ENCODE measurements around the gene MFSD2B. TPM values are rescaled to one million over a fixed set of nuclear protein-coding genes. Genes with fewer than 3 reads are reported as not detected.

Gene MFSD2B
- 0.11 to 0.44 TPM (median 0.22 TPM) in 5 replicates for total RNA-seq (2022; extraction: Qiagen RNA extraction)

GRCh38 chr2:24009680-24010476, at the start of gene MFSD2B:
Gene MFSD2B, plus strand, starts transcription at chr2:24010085. Its CDS starts 12 bp downstream, at chr2:24010097.

DNA sequence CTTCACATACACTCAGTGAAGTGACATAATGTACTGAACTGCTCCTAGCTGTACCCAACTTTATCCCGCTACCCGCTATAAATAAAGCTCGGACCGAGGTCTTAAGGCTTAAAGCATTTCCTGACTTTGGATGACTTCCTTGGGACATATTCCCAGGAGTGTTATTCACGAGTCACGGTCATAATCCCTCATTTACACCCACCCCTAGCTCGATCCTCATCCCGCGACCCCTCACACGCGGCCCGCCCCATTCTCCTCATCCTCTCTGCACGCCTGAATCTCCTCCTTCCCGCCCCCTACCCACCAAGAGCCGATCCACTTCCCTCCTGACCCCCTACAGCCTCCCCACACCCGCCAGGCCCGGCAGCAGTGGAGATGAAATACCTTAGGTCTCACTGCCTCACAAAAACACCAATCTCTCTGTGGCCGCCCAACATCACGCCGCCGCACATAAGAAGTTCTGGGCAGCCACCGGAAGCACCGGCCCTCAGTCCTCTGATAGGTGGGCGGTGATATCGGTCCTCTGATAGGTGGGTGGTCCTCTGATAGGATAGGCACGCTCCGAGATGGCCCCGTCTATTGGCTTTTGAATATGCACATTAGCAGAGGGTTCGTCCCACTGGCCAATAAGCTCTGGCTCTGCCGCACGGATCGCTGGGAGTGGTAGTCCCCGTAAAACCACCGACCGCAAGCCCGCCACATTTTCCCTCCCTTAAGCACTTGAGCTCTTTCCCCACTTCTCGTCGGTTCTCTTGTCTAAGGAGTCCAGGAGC, 37.2 kb downstream of the MFSD2B start, which contains the start of gene WDCP:
WDCP (minus strand) TSS at position 462 of the 773 bp plus-strand sequence. CDS start 7,897 bp downstream, outside the sequence.

DNA sequence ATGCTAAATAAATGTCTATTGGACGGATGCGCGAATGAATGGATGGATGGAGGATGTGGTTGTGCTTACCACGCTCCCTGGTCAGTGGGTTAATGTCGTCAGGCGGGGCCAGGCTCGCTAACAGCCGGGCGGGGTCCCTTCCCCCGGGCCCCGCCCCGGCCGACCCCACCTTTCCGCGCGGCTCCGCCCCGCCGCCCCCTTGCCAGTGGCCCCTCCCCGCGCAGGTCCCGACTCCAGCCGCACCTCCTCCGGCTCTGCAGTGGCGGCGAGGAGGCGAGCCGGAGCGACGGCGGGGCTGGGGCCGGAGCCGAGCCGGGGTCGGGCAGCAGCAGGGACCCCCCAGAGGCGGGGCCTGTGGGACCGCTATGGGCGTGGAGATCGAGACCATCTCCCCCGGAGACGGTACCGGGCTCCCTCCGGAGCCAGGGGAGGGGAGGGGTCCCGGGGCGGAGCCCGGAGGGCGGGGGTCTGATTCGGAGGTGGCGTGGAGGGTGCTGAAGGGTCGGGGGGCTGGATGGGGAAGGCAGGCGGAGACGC, 39.7 kb downstream of the MFSD2B start, which contains the start of gene FKBP1B:
FKBP1B (plus strand) TSS at position 257 of the 537 bp plus-strand sequence; CDS start at position 366, 109 bp downstream.

Other genes with a start within 250 kb of the MFSD2B start
- gene ATAD2B, start 83.0 kb upstream of the MFSD2B start, total RNA-seq (2022; extraction: Qiagen RNA extraction): 5.2 to 7.8 TPM (median 6.8 TPM) in 5 replicates
- gene UBXN2A, start 69.6 kb upstream of the MFSD2B start, total RNA-seq (2022; extraction: Qiagen RNA extraction): 18.2 to 23.2 TPM (median 19.8 TPM) in 5 replicates
- 11.8 to 14.8 TPM (median 12.3 TPM) in 5 replicates for gene WDCP, start 37.3 kb downstream of the MFSD2B start, total RNA-seq (2022; extraction: Qiagen RNA extraction)
- gene FKBP1B, start 39.7 kb downstream of the MFSD2B start, total RNA-seq (2022; extraction: Qiagen RNA extraction): 8.7 to 11.7 TPM (median 9.8 TPM) in 5 replicates
- 157 to 224 TPM (median 168 TPM) in 5 replicates for gene SF3B6, start 66.2 kb downstream of the MFSD2B start, total RNA-seq (2022; extraction: Qiagen RNA extraction)
- 173 to 230 TPM (median 191 TPM) in 5 replicates for gene TP53I3, start 74.7 kb downstream of the MFSD2B start, total RNA-seq (2022; extraction: Qiagen RNA extraction)
- gene PFN4, start 113.2 kb downstream of the MFSD2B start, total RNA-seq (2022; extraction: Qiagen RNA extraction): 0.77 to 1.9 TPM (median 1.2 TPM) in 5 replicates
- gene FAM228B, start 113.4 kb downstream of the MFSD2B start, total RNA-seq (2022; extraction: Qiagen RNA extraction): 1.3 to 3.1 TPM (median 2.1 TPM) in 5 replicates
- gene FAM228A, start 165.0 kb downstream of the MFSD2B start, total RNA-seq (2022; extraction: Qiagen RNA extraction): not detected in 5 replicates

Measured in A549 treated with CORT108297 at 1 μM for 4 hours (cell line).